SK-N-SH treated with all-trans-retinoic acid at 6 μM for 48 hours (cell line): ENCODE data around the gene PTER.

Experiments used
- ATAC-seq: fragments of 200-7000 bp; cut with Tn5 transposase; 3 replicates; pipeline ENCODE4 v1.9.1; 2020; ENCODE audit warnings: mild to moderate bottlenecking, moderate library complexity
- BACH2 ChIP-seq: fragments of 250-450 bp; sonication (Bioruptor Pico); IDR thresholded peaks from 2 replicates; pipeline ENCODE4 v1.9.0; 2021; ENCODE audit warnings: mild to moderate bottlenecking, borderline replicate concordance
- CREB5 ChIP-seq: fragments of 250-450 bp; sonication (Bioruptor Pico); IDR thresholded peaks from 2 replicates; pipeline ENCODE4 v1.5.1; 2020; ENCODE audit warnings: low read depth, mild to moderate bottlenecking, moderate library complexity
- CSDC2 ChIP-seq: fragments of 250-450 bp; sonication (Bioruptor Pico); IDR thresholded peaks from 2 replicates; pipeline ENCODE4 v1.5.0; 2020; ENCODE audit warnings: mild to moderate bottlenecking, moderate library complexity
- ESRRG ChIP-seq: fragments of 250-450 bp; sonication (Bioruptor Pico); IDR thresholded peaks from 2 replicates; pipeline ENCODE4 v1.6.1; 2021; ENCODE audit warnings: mild to moderate bottlenecking
- GLIS3 ChIP-seq: fragments of 250-450 bp; sonication (Bioruptor Pico); IDR thresholded peaks from 2 replicates; pipeline ENCODE4 v1.5.0; 2020; ENCODE audit warnings: mild to moderate bottlenecking, moderate library complexity
- ISL1 ChIP-seq: fragments of 250-450 bp; sonication (Bioruptor Pico); IDR thresholded peaks from 2 replicates; pipeline ENCODE4 v2.1.2; 2022; ENCODE audit warnings: mild to moderate bottlenecking, moderate library complexity
- OSR1 ChIP-seq: fragments of 250-450 bp; sonication (Bioruptor Pico); IDR thresholded peaks from 2 replicates; pipeline ENCODE4 v1.8.0; 2022; ENCODE audit warnings: moderate library complexity, mild to moderate bottlenecking, inconsistent platforms
- PATZ1 ChIP-seq: fragments of 250-450 bp; sonication (Bioruptor Pico); IDR thresholded peaks from 2 replicates; pipeline ENCODE4 v1.8.0; 2020; ENCODE audit warnings: mild to moderate bottlenecking, moderate library complexity, borderline replicate concordance
- PPARA ChIP-seq: fragments of 250-450 bp; sonication (Bioruptor Pico); IDR thresholded peaks from 2 replicates; pipeline ENCODE4 v1.5.0; 2020; ENCODE audit warnings: mild to moderate bottlenecking, borderline replicate concordance
- RARB ChIP-seq: fragments of 250-450 bp; sonication (Bioruptor Pico); IDR thresholded peaks from 2 replicates; pipeline ENCODE4 v1.8.0; 2021; ENCODE audit warnings: mild to moderate bottlenecking, moderate library complexity
- SNAI2 ChIP-seq: fragments of 250-450 bp; sonication (Bioruptor Pico); IDR thresholded peaks from 2 replicates; pipeline ENCODE4 v1.5.0; 2020; ENCODE audit warnings: mild to moderate bottlenecking, moderate library complexity
- TCF4 ChIP-seq: fragments of 250-450 bp; sonication (Bioruptor Pico); IDR thresholded peaks from 2 replicates; pipeline ENCODE4 v1.8.0; 2021; ENCODE audit warnings: mild to moderate bottlenecking, moderate library complexity, borderline replicate concordance
- TOX ChIP-seq: fragments of 250-450 bp; sonication (Bioruptor Pico); IDR thresholded peaks from 2 replicates; pipeline ENCODE4 v1.8.0; 2021; ENCODE audit warnings: mild to moderate bottlenecking, moderate library complexity, borderline replicate concordance
- TSHZ2 ChIP-seq: fragments of 250-450 bp; sonication (Bioruptor Pico); IDR thresholded peaks from 2 replicates; pipeline ENCODE4 v1.5.0; 2020; ENCODE audit warnings: mild to moderate bottlenecking, moderate library complexity
- ZC3H10 ChIP-seq: fragments of 250-450 bp; sonication (Bioruptor Pico); IDR thresholded peaks from 2 replicates; pipeline ENCODE4 v1.5.1; 2021; ENCODE audit warnings: mild to moderate bottlenecking, moderate library complexity
- ZFP3 ChIP-seq: fragments of 250-450 bp; sonication (Bioruptor Pico); IDR thresholded peaks from 2 replicates; pipeline ENCODE4 v1.5.0; 2020; ENCODE audit warnings: mild to moderate bottlenecking, moderate library complexity
- ZFP30 ChIP-seq: fragments of 450-650 bp; formaldehyde crosslinking; IDR thresholded peaks from 2 replicates; pipeline ENCODE4 v1.5.0; 2022; ENCODE audit warnings: mild to moderate bottlenecking, moderate library complexity
- ZNF565 ChIP-seq: fragments of 450-650 bp; formaldehyde crosslinking; conservative IDR thresholded peaks from 2 replicates; pipeline ENCODE4 v1.5.0; 2020; ENCODE audit warnings: low read depth, mild to moderate bottlenecking, moderate library complexity
- ZNF70 ChIP-seq: fragments of 450-650 bp; formaldehyde crosslinking; IDR thresholded peaks from 2 replicates; pipeline ENCODE4 v1.5.0; 2020; ENCODE audit warnings: mild to moderate bottlenecking, moderate library complexity
- TF ChIP-seq, protein P1 (sequence below): fragments of 250-450 bp; sonication (Bioruptor Pico); IDR thresholded peaks from 2 replicates; pipeline ENCODE4 v1.8.0; 2021; ENCODE audit warnings: low read depth, mild to moderate bottlenecking, moderate library complexity, borderline replicate concordance
- TF ChIP-seq, protein P2 (sequence below): fragments of 250-450 bp; sonication (Bioruptor Pico); IDR thresholded peaks from 2 replicates; pipeline ENCODE4 v1.5.1; 2021; ENCODE audit warnings: mild to moderate bottlenecking, moderate library complexity

Gene PTER

GRCh38 chr10:16445770-16446469 is 9.1 kb downstream of the PTER start:
- ATAC-seq = no peak
- TF ChIP-seq ZNF565 (CRISPR knock-in tag) (no peak), BACH2 (CRISPR knock-in tag) (no peak), CREB5 (no peak), ZFP3 (CRISPR knock-in tag) (no peak), TOX (CRISPR knock-in tag) (no peak), ZFP30 (CRISPR knock-in tag) (no peak), GLIS3 (CRISPR knock-in tag) (no peak), CSDC2 (CRISPR knock-in tag) (no peak), TSHZ2 (CRISPR knock-in tag) (no peak), ESRRG (CRISPR knock-in tag) (no peak), PPARA (CRISPR knock-in tag) (no peak), RARB (CRISPR knock-in tag) (no peak)
- TF ChIP-seq, protein P1, sequence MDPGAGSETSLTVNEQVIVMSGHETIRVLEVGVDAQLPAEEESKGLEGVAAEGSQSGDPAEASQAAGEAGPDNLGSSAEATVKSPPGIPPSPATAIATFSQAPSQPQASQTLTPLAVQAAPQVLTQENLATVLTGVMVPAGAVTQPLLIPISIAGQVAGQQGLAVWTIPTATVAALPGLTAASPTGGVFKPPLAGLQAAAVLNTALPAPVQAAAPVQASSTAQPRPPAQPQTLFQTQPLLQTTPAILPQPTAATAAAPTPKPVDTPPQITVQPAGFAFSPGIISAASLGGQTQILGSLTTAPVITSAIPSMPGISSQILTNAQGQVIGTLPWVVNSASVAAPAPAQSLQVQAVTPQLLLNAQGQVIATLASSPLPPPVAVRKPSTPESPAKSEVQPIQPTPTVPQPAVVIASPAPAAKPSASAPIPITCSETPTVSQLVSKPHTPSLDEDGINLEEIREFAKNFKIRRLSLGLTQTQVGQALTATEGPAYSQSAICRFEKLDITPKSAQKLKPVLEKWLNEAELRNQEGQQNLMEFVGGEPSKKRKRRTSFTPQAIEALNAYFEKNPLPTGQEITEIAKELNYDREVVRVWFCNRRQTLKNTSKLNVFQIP = no peak
- TF ChIP-seq, protein P2, sequence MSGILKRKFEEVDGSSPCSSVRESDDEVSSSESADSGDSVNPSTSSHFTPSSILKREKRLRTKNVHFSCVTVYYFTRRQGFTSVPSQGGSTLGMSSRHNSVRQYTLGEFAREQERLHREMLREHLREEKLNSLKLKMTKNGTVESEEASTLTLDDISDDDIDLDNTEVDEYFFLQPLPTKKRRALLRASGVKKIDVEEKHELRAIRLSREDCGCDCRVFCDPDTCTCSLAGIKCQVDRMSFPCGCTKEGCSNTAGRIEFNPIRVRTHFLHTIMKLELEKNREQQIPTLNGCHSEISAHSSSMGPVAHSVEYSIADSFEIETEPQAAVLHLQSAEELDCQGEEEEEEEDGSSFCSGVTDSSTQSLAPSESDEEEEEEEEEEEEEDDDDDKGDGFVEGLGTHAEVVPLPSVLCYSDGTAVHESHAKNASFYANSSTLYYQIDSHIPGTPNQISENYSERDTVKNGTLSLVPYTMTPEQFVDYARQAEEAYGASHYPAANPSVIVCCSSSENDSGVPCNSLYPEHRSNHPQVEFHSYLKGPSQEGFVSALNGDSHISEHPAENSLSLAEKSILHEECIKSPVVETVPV (CRISPR knock-in tag) = no peak

- TF ChIP-seq SNAI2 (CRISPR knock-in tag) = no peak
- no peak for TF ChIP-seq ZNF70
- no peak for TF ChIP-seq OSR1 (CRISPR knock-in tag)
- TF ChIP-seq ISL1 = no peak
- no peak for TF ChIP-seq ZC3H10
- no peak for TF ChIP-seq BACH2 (CRISPR knock-in tag)
- no peak for TF ChIP-seq ESRRG (CRISPR knock-in tag)
- TF ChIP-seq PATZ1 (CRISPR knock-in tag) = no peak
- TF ChIP-seq TCF4 (CRISPR knock-in tag) = no peak
- TF ChIP-seq TSHZ2 (CRISPR knock-in tag) = no peak
- no peak for TF ChIP-seq CREB5
- TF ChIP-seq ZNF565 (CRISPR knock-in tag) = no peak
- TF ChIP-seq ZFP3 (CRISPR knock-in tag) = no peak
- no peak for TF ChIP-seq PPARA (CRISPR knock-in tag)
- TF ChIP-seq TOX (CRISPR knock-in tag) = no peak
- no peak for ATAC-seq
These were observed 12.6 kb downstream of the PTER start for GRCh38 chr10:16449454-16449853.
